Fibroblast of lung (primary cell): ENCODE results near the gene SH3PXD2A.
A peak's percentile ranks its signal among the peaks of the same experiment; 100 is the strongest.

ENCODE experiments used
- CTCF ChIP-seq, 2 donors: IDR thresholded peaks in 1 of 2; conservative IDR thresholded peaks in 1 of 2; 1 replicate in 1 of 2; 2 replicates in 1 of 2; pipeline ENCODE4 v1.5.1; 2011 to 2012; ENCODE audit warnings: low read length in 2 of 2, control low read depth in 1 of 2, inconsistent platforms in 1 of 2, low read depth in 1 of 2, mild to moderate bottlenecking in 1 of 2
- EZH2 ChIP-seq: IDR thresholded peaks from 2 replicates; pipeline ENCODE4 v1.5.1; 2012; ENCODE audit warnings: low read length, control low read depth, mild to moderate bottlenecking; ENCODE audit errors: missing control alignments

GRCh38 chr10:103854686-103855391 lies 537 bp downstream of the SH3PXD2A start:
- TF ChIP-seq CTCF (conservative IDR thresholded peaks at IDR 0.05 in 1 of 2, IDR thresholded peaks at IDR 0.05 in 1 of 2; ENCODE audit: low read depth in 1 of 2, low read length in 2 of 2) (peak in 1 of 2 donors; percentile 26), EZH2 (no peak)
